Measurements from ENCODE around the gene SSTR5.

Gene SSTR5

DNA sequence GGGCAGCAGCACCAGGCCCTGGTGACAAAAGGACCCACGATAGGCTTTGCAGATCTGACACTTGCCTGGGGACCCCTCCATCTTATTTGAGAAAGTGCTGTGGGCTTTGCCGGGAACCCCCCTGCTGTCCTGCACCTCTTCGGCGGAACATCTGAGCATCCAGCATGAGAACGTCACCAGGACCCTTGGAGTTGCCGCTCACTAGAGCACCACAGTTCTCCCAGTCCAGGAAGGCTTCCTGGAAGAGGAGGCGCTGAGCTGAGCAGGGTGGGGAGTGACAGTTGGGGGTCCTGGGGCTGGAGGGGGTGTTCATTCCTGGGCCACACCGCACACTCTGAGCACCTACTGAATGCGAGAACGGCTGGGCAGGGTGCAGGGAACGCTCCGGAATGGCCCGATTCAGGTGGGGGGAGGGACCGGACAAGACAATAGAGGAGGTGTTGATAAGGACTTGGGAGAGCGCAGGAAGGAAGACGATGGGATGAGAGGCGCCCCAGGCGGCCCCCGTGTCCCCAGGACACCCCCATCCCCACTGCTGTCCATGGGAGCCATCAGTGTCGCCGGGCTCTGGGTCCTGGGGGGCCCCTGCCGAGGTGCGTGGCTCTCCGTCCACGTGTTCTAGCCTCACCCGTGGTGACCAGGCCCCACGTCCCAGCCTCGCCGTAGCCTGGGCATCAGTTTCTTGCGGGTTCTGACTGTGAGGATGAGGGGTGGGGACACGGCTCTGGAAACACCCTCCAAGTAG is 55.6 kb downstream of the SSTR5 start:
- TF ChIP-seq, protein P1, sequence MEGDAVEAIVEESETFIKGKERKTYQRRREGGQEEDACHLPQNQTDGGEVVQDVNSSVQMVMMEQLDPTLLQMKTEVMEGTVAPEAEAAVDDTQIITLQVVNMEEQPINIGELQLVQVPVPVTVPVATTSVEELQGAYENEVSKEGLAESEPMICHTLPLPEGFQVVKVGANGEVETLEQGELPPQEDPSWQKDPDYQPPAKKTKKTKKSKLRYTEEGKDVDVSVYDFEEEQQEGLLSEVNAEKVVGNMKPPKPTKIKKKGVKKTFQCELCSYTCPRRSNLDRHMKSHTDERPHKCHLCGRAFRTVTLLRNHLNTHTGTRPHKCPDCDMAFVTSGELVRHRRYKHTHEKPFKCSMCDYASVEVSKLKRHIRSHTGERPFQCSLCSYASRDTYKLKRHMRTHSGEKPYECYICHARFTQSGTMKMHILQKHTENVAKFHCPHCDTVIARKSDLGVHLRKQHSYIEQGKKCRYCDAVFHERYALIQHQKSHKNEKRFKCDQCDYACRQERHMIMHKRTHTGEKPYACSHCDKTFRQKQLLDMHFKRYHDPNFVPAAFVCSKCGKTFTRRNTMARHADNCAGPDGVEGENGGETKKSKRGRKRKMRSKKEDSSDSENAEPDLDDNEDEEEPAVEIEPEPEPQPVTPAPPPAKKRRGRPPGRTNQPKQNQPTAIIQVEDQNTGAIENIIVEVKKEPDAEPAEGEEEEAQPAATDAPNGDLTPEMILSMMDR (IDR thresholded peaks at IDR 0.05; ENCODE audit: insufficient read depth, low read depth, low read length, missing control alignments): no peak
- no peak for DNase-seq (ENCODE audit: low read depth)
- H3K4me3 ChIP-seq (ENCODE audit: low read depth, low read length): no peak overlapping the region

- TF ChIP-seq, protein P1 (IDR thresholded peaks at IDR 0.05; ENCODE audit: insufficient read depth, low read depth, low read length, missing control alignments): no peak
- no peak for DNase-seq (ENCODE audit: low read depth)
- no peak overlapping the region for H3K4me3 ChIP-seq (ENCODE audit: low read depth, low read length)
Measured at GRCh38 chr16:1129106-1129960, 56.8 kb downstream of the SSTR5 start.

- TF ChIP-seq, protein P1 (IDR thresholded peaks at IDR 0.05; ENCODE audit: insufficient read depth, low read depth, low read length, missing control alignments): no peak
- no peak for DNase-seq (ENCODE audit: low read depth)
- no peak overlapping the region for H3K4me3 ChIP-seq (ENCODE audit: low read depth, low read length)
Measured at GRCh38 chr16:1130382-1130781, 57.8 kb downstream of the SSTR5 start.

All from GM12865 (cell line).